WTC11 (cell line): Measurements from ENCODE around the gene PITPNC1. TPM values are rescaled to one million over a fixed set of nuclear protein-coding genes. Genes with fewer than 3 reads are reported as not detected.
A peak's percentile ranks its signal among the peaks of the same experiment; 100 is the strongest.

ENCODE experiments used
- ATAC-seq: fragments of 200-7000 bp; cut with Tn5 transposase; 2 replicates; pipeline ENCODE4 v1.10.0; 2021; ENCODE audit warnings: mild to moderate bottlenecking, moderate library complexity
- CTCF ChIA-PET: fragments of 300-600 bp; sonication (Branson Sonifier 250); formaldehyde crosslinking; loops from one replicate; lab custom pipeline; 2021; ENCODE audit warnings: antibody characterized with exemption; lab: Charles Lee
- POLR2A ChIA-PET: fragments of 350-600 bp; sonication (Branson Sonifier 250); formaldehyde crosslinking; loops from one replicate; lab custom pipeline; 2021; ENCODE audit warnings: antibody characterized with exemption; lab: Charles Lee
- DNase-seq: peaks from one replicate; pipeline ENCODE4 v3.0.0; 2021; ENCODE audit warnings: low spot score
- H3K27ac Mint-ChIP-seq: 2 replicates; pipeline ENCODE4 v1.8.0; 2021; ENCODE audit warnings: mixed read lengths
- H3K27me3 Mint-ChIP-seq: 2 replicates; pipeline ENCODE4 v1.8.0; 2021; ENCODE audit warnings: low read depth, mild to moderate bottlenecking, moderate library complexity, mixed read lengths
- H3K36me3 Mint-ChIP-seq: 2 replicates; pipeline ENCODE4 v1.8.0; 2021; ENCODE audit warnings: mixed read lengths
- H3K4me1 Mint-ChIP-seq: 2 replicates; pipeline ENCODE4 v1.8.0; 2022; ENCODE audit warnings: mixed read lengths
- H3K4me3 Mint-ChIP-seq: 2 replicates; pipeline ENCODE4 v1.8.0; 2021; ENCODE audit warnings: mild to moderate bottlenecking, moderate library complexity, mixed read lengths
- H3K9me3 Mint-ChIP-seq: 2 replicates; pipeline ENCODE4 v1.8.0; 2021; ENCODE audit warnings: mixed read lengths
- AFF4 ChIP-seq: sonication (generic); formaldehyde crosslinking; IDR thresholded peaks from 2 replicates; pipeline ENCODE4 v1.8.1; 2023; ENCODE audit warnings: mild to moderate bottlenecking, missing genetic modification reagents, borderline replicate concordance
- ARID4B ChIP-seq: sonication (generic); formaldehyde crosslinking; IDR thresholded peaks from 2 replicates; pipeline ENCODE4 v1.8.0; 2023; ENCODE audit warnings: missing genetic modification reagents, mild to moderate bottlenecking, borderline replicate concordance
- E2F1 ChIP-seq: sonication (generic); formaldehyde crosslinking; IDR thresholded peaks from 2 replicates; pipeline ENCODE4 v1.8.0; 2022; ENCODE audit warnings: mild to moderate bottlenecking, missing genetic modification reagents
- E2F4 ChIP-seq: sonication (generic); formaldehyde crosslinking; IDR thresholded peaks from 2 replicates; pipeline ENCODE4 v1.8.1; 2022; ENCODE audit warnings: low read depth, mild to moderate bottlenecking, moderate library complexity, missing genetic modification reagents, borderline replicate concordance
- MLX ChIP-seq: sonication (generic); formaldehyde crosslinking; IDR thresholded peaks from 2 replicates; pipeline ENCODE4 v1.8.1; 2023; ENCODE audit warnings: mild to moderate bottlenecking, missing genetic modification reagents, moderate library complexity
- SMAD3 ChIP-seq: sonication (generic); formaldehyde crosslinking; IDR thresholded peaks from 2 replicates; pipeline ENCODE4 v1.8.0; 2022; ENCODE audit warnings: missing genetic modification reagents, mild to moderate bottlenecking, borderline replicate concordance
- SOX15 ChIP-seq: fragments of 250-450 bp; sonication (Bioruptor Pico); IDR thresholded peaks from 2 replicates; pipeline ENCODE4 v1.9.0; 2021; ENCODE audit warnings: mild to moderate bottlenecking
- ZBTB21 ChIP-seq: sonication (generic); formaldehyde crosslinking; IDR thresholded peaks from 2 replicates; pipeline ENCODE4 v1.8.1; 2023; ENCODE audit warnings: mild to moderate bottlenecking, missing genetic modification reagents, borderline replicate concordance
- ZNF138 ChIP-seq: sonication (generic); formaldehyde crosslinking; conservative IDR thresholded peaks from 2 replicates; pipeline ENCODE4 v1.8.1; 2022; ENCODE audit warnings: mild to moderate bottlenecking, moderate library complexity, missing genetic modification reagents
- ZNF416 ChIP-seq: fragments of 250-450 bp; sonication (Bioruptor Pico); IDR thresholded peaks from 2 replicates; pipeline ENCODE4 v1.9.0; 2021; ENCODE audit warnings: mild to moderate bottlenecking, inconsistent platforms
- ZNF512 ChIP-seq: sonication (generic); formaldehyde crosslinking; IDR thresholded peaks from 2 replicates; pipeline ENCODE4 v1.8.1; 2022; ENCODE audit warnings: missing genetic modification reagents, borderline replicate concordance
- ZSCAN18 ChIP-seq: fragments of 250-450 bp; sonication (Bioruptor Pico); IDR thresholded peaks from 2 replicates; pipeline ENCODE4 v2.1.2; 2022; ENCODE audit warnings: mild to moderate bottlenecking, moderate library complexity
- total RNA-seq: library from RNA; stranded (reverse); gene quantifications from 3 replicates; pipeline ENCODE4 v1.2.3, GENCODE V29; 2021

PITPNC1 gene
- total RNA-seq, 1 experiment from 2014 or later, result 39.8 TPM

- TF ChIP-seq ZNF512 (CRISPR knock-in tag) (no peak), ARID4B (CRISPR knock-in tag) (no peak), ZNF416 (no peak), ZNF138 (CRISPR knock-in tag) (no peak), SMAD3 (CRISPR knock-in tag) (no peak)
These were observed 73.0 kb downstream of the PITPNC1 start (continued) for GRCh38 chr17:67449845-67450755.

GRCh38 chr17:67452681-67453554 is 75.8 kb downstream of the PITPNC1 start:
- ATAC-seq (no peak), DNase-seq (no peak)
- no peak overlapping the region for H3K4me3 Mint-ChIP-seq
- POLR2A ChIA-PET, result no interaction called here
- CTCF ChIA-PET, result no interaction called here
- peaks cover 10% of the 10 kb centered on the region for H3K9me3 Mint-ChIP-seq
- peaks cover 17% of the 10 kb centered on the region for H3K4me1 Mint-ChIP-seq
- H3K27me3 Mint-ChIP-seq, result no peaks in the 10 kb centered on the region
- peak overlapping the region; percentile 82 for H3K27ac Mint-ChIP-seq
- peaks cover 1% of the 10 kb centered on the region for H3K36me3 Mint-ChIP-seq
- no peak for TF ChIP-seq AFF4 (CRISPR knock-in tag)
- TF ChIP-seq SOX15, result no peak
- TF ChIP-seq MLX, result no peak
- TF ChIP-seq ZSCAN18 (CRISPR knock-in tag), result no peak
- TF ChIP-seq E2F1 (CRISPR knock-in tag), result no peak
- no peak for TF ChIP-seq E2F4 (CRISPR knock-in tag)
- no peak for TF ChIP-seq ZBTB21
